HG03565 (cell line): Measurements from ENCODE around the gene C1D.
"Not testable (repeated sequence)": the region's sequence is repeated elsewhere in the genome, so short reads cannot be mapped to it uniquely, and the experiment has no call there.

Experiments used
- ATAC-seq: cut with Tn5 transposase; IDR thresholded peaks from one replicate; pipeline ENCODE4 v1.9.1; 2021; ENCODE audit warnings: mild to moderate bottlenecking, moderate library complexity; ENCODE audit not compliant: unreplicated experiment

Gene C1D

GRCh38 chr2:68062680-68063387 is at the start of gene C1D:
C1D (minus strand) TSS chr2:68063004; CDS start chr2:68047310, 15,694 bp downstream.
- peak; percentile 94 for ATAC-seq

- ATAC-seq, result peak; percentile 81
Measured at GRCh38 chr2:68110102-68110501, 47.3 kb upstream of the C1D start.

- no peak for ATAC-seq
Measured at GRCh38 chr2:68108120-68108519, 45.3 kb upstream of the C1D start.

GRCh38 chr2:68107475-68107874 is 44.7 kb upstream of the C1D start:
- no peak for ATAC-seq

GRCh38 chr2:68104111-68104835 is 41.5 kb upstream of the C1D start:
- no peak for ATAC-seq

GRCh38 chr2:68103709-68104055 is 40.9 kb upstream of the C1D start:
- ATAC-seq, result no peak

- ATAC-seq, result no peak
Measured at GRCh38 chr2:68103030-68103708, 40.4 kb upstream of the C1D start.

GRCh38 chr2:68100189-68100588 is 37.4 kb upstream of the C1D start:
- ATAC-seq, result no peak

GRCh38 chr2:68099260-68099659 is 36.5 kb upstream of the C1D start:
- no peak for ATAC-seq

- ATAC-seq, result no peak
Measured at GRCh38 chr2:68098291-68098797, 35.5 kb upstream of the C1D start.

GRCh38 chr2:68094111-68094510 is 31.3 kb upstream of the C1D start:
- ATAC-seq, result no peak

GRCh38 chr2:68093634-68094033 is 30.8 kb upstream of the C1D start:
- no peak for ATAC-seq

- ATAC-seq, result no peak
Measured at GRCh38 chr2:68091439-68092034, 28.7 kb upstream of the C1D start.

- no peak for ATAC-seq
Measured at GRCh38 chr2:68089961-68090360, 27.2 kb upstream of the C1D start.

GRCh38 chr2:68088940-68089339 is 26.1 kb upstream of the C1D start:
- ATAC-seq, result no peak

GRCh38 chr2:68086166-68086565 is 23.4 kb upstream of the C1D start:
- ATAC-seq, result no peak

- no peak for ATAC-seq
Measured at GRCh38 chr2:68083346-68083745, 20.5 kb upstream of the C1D start.

GRCh38 chr2:68074050-68074449 is 11.2 kb upstream of the C1D start:
- no peak for ATAC-seq

- not testable (repeated sequence) for ATAC-seq
Measured at GRCh38 chr2:68063797-68064646, 1.2 kb upstream of the C1D start.

- no peak for ATAC-seq
Measured at GRCh38 chr2:68060652-68061051, 2.2 kb downstream of the C1D start.
